GM21825 (cell line): ENCODE data around the gene MYL2.
"Not testable (repeated sequence)": the region's sequence is repeated elsewhere in the genome, so short reads cannot be mapped to it uniquely, and the experiment has no call there.

Source experiments
- ATAC-seq: cut with Tn5 transposase; IDR thresholded peaks from one replicate; pipeline ENCODE4 v1.9.1; 2021; ENCODE audit warnings: mild to moderate bottlenecking, moderate library complexity; ENCODE audit not compliant: unreplicated experiment

Gene MYL2

GRCh38 chr12:110920324-110920910 lies at the start of gene MYL2:
MYL2 (minus strand) TSS chr12:110920579; CDS start chr12:110920529, 50 bp downstream.
- no peak for ATAC-seq

GRCh38 chr12:110966081-110966760 lies 45.8 kb upstream of the MYL2 start:
- no peak for ATAC-seq

GRCh38 chr12:110965574-110965973 lies 45.2 kb upstream of the MYL2 start:
- ATAC-seq = no peak

- ATAC-seq = no peak
Measured at GRCh38 chr12:110960795-110961194, 40.4 kb upstream of the MYL2 start.

- ATAC-seq = no peak
Measured at GRCh38 chr12:110957652-110958051, 37.3 kb upstream of the MYL2 start.

- ATAC-seq = no peak
Measured at GRCh38 chr12:110957159-110957558, 36.8 kb upstream of the MYL2 start.

- ATAC-seq = not testable (repeated sequence)
Measured at GRCh38 chr12:110950867-110951266, 30.5 kb upstream of the MYL2 start.

- not testable (repeated sequence) for ATAC-seq
Measured at GRCh38 chr12:110950466-110950865, 30.1 kb upstream of the MYL2 start.

- ATAC-seq = no peak
Measured at GRCh38 chr12:110948041-110948440, 27.7 kb upstream of the MYL2 start.

- ATAC-seq = no peak
Measured at GRCh38 chr12:110943373-110943772, 23.0 kb upstream of the MYL2 start.

- no peak for ATAC-seq
Measured at GRCh38 chr12:110941391-110941790, 21.0 kb upstream of the MYL2 start.

GRCh38 chr12:110940933-110941332 lies 20.6 kb upstream of the MYL2 start:
- no peak for ATAC-seq

- ATAC-seq = no peak
Measured at GRCh38 chr12:110940296-110940695, 19.9 kb upstream of the MYL2 start.

- no peak for ATAC-seq
Measured at GRCh38 chr12:110937104-110937641, 16.8 kb upstream of the MYL2 start.

- ATAC-seq = no peak
Measured at GRCh38 chr12:110936367-110937103, 16.2 kb upstream of the MYL2 start.

- ATAC-seq = no peak
Measured at GRCh38 chr12:110935588-110935987, 15.2 kb upstream of the MYL2 start.

- no peak for ATAC-seq
Measured at GRCh38 chr12:110934093-110934852, 13.9 kb upstream of the MYL2 start.

GRCh38 chr12:110933326-110933974 lies 13.1 kb upstream of the MYL2 start:
- ATAC-seq = no peak

GRCh38 chr12:110932046-110932445 lies 11.7 kb upstream of the MYL2 start:
- no peak for ATAC-seq

- no peak for ATAC-seq
Measured at GRCh38 chr12:110931315-110931728, 10.9 kb upstream of the MYL2 start.
